Measurements from ENCODE around the gene BMP6.

Gene BMP6

GRCh38 chr6:7865781-7866180, 139.9 kb downstream of the BMP6 start:
- no peak for DNase-seq (ENCODE audit: extremely low read depth, insufficient read length)
- Histone ChIP-seq H3K27me3 (replicated peaks; ENCODE audit: control insufficient read depth, insufficient read depth, low read length) (no peaks in the 10 kb centered on the region), H3K4me3 (replicated peaks; ENCODE audit: low read depth, low read length) (no peak overlapping the region), H3K36me3 (ENCODE audit: control insufficient read depth, insufficient read depth, low read length) (no peaks in the 10 kb centered on the region)
- TF ChIP-seq CTCF (IDR thresholded peaks at IDR 0.05; ENCODE audit: insufficient read depth, low read length, poor library complexity, severe bottlenecking): no peak

- Histone ChIP-seq H3K36me3 (ENCODE audit: control insufficient read depth, insufficient read depth, low read length) (no peaks in the 10 kb centered on the region), H3K27me3 (replicated peaks; ENCODE audit: control insufficient read depth, insufficient read depth, low read length) (no peaks in the 10 kb centered on the region), H3K4me3 (replicated peaks; ENCODE audit: low read depth, low read length) (no peak overlapping the region)
- TF ChIP-seq CTCF (IDR thresholded peaks at IDR 0.05; ENCODE audit: insufficient read depth, low read length, poor library complexity, severe bottlenecking): no peak
- no peak for DNase-seq (ENCODE audit: extremely low read depth, insufficient read length)
These were observed 140.6 kb downstream of the BMP6 start for GRCh38 chr6:7866526-7866925.

- H3K27me3 ChIP-seq (replicated peaks; ENCODE audit: control insufficient read depth, insufficient read depth, low read length): no peaks in the 10 kb centered on the region
- no peaks in the 10 kb centered on the region for H3K36me3 ChIP-seq (ENCODE audit: control insufficient read depth, insufficient read depth, low read length)
- no peak overlapping the region for H3K4me3 ChIP-seq (replicated peaks; ENCODE audit: low read depth, low read length)
- TF ChIP-seq CTCF (IDR thresholded peaks at IDR 0.05; ENCODE audit: insufficient read depth, low read length, poor library complexity, severe bottlenecking): no peak
- DNase-seq (ENCODE audit: extremely low read depth, insufficient read length): no peak
These were observed 143.0 kb downstream of the BMP6 start for GRCh38 chr6:7868926-7869325.

GRCh38 chr6:7878401-7878964, 152.6 kb downstream of the BMP6 start:
- Histone ChIP-seq H3K4me3 (replicated peaks; ENCODE audit: low read depth, low read length) (no peak overlapping the region), H3K36me3 (ENCODE audit: control insufficient read depth, insufficient read depth, low read length) (peaks cover 14% of the 10 kb centered on the region; the same call in 1 of the 2 replicates), H3K27me3 (replicated peaks; ENCODE audit: control insufficient read depth, insufficient read depth, low read length) (no peaks in the 10 kb centered on the region)
- no peak for DNase-seq (ENCODE audit: extremely low read depth, insufficient read length)
- TF ChIP-seq CTCF (IDR thresholded peaks at IDR 0.05; ENCODE audit: insufficient read depth, low read length, poor library complexity, severe bottlenecking): no peak

- no peak for TF ChIP-seq CTCF (IDR thresholded peaks at IDR 0.05; ENCODE audit: insufficient read depth, low read length, poor library complexity, severe bottlenecking)
- Histone ChIP-seq H3K4me3 (replicated peaks; ENCODE audit: low read depth, low read length) (no peak overlapping the region), H3K36me3 (ENCODE audit: control insufficient read depth, insufficient read depth, low read length) (peaks cover 18% of the 10 kb centered on the region), H3K27me3 (replicated peaks; ENCODE audit: control insufficient read depth, insufficient read depth, low read length) (no peaks in the 10 kb centered on the region)
- no peak for DNase-seq (ENCODE audit: extremely low read depth, insufficient read length)
These were observed 153.1 kb downstream of the BMP6 start for GRCh38 chr6:7879043-7879442.

- peaks cover 23% of the 10 kb centered on the region for H3K36me3 ChIP-seq (ENCODE audit: control insufficient read depth, insufficient read depth, low read length)
- H3K4me3 ChIP-seq (replicated peaks; ENCODE audit: low read depth, low read length): no peak overlapping the region
- DNase-seq (ENCODE audit: extremely low read depth, insufficient read length): no peak
- H3K27me3 ChIP-seq (replicated peaks; ENCODE audit: control insufficient read depth, insufficient read depth, low read length): no peaks in the 10 kb centered on the region
- no peak for TF ChIP-seq CTCF (IDR thresholded peaks at IDR 0.05; ENCODE audit: insufficient read depth, low read length, poor library complexity, severe bottlenecking)
These were observed 153.7 kb downstream of the BMP6 start for GRCh38 chr6:7879579-7879978.

Measured in GM06990 (cell line).